ENCODE measurements around the gene GRIA2. TPM values are rescaled to one million over a fixed set of nuclear protein-coding genes. Genes with fewer than 3 reads are reported as not detected.

GRIA2 gene
- total and polyA plus RNA-seq, 2 donors (not counting 3 experiments of a cell fraction or from before 2014, with no cell fraction given), result not detected

- no peak overlapping the region for H3K4me2 ChIP-seq (ENCODE audit: insufficient read depth, low read length)
- no peak overlapping the region for H3K9ac ChIP-seq (replicated peaks; ENCODE audit: extremely low read depth, insufficient read depth, low read length)
- ChIA-PET CTCF (interaction anchor here (1.0 kb wide), 1 partner anchor 9 kb away, joined by 3 read pairs; no protein-coding TSS in a partner anchor), POLR2A (no interaction called here)
- no peaks in the 10 kb centered on the region for H3K9me1 ChIP-seq (replicated peaks; ENCODE audit: control insufficient read depth, extremely low read depth, insufficient read depth, low read length)
- DNase-seq (ENCODE audit: low read depth, low spot score) (no peak), FAIRE-seq (no peak)
- H3K9me3 ChIP-seq (replicated peaks; ENCODE audit: control insufficient read depth, insufficient read depth, low read length), result no peaks in the 10 kb centered on the region
- no peaks in the 10 kb centered on the region for H3K36me3 ChIP-seq (ENCODE audit: control insufficient read depth in 2 of 2, extremely low read depth in 1 of 2, insufficient read depth in 2 of 2, low read length in 2 of 2)
- no peak overlapping the region for H3K4me3 ChIP-seq (replicated peaks in 1 of 3; ENCODE audit: insufficient read depth in 1 of 3, low read depth in 1 of 3, low read length in 3 of 3)
- TF ChIP-seq POLR2A (IDR thresholded peaks at IDR 0.05; ENCODE audit: low read depth, low read length), result no peak
- no peak for TF ChIP-seq POLR2AphosphoS5 (IDR thresholded peaks at IDR 0.05; ENCODE audit: insufficient read depth, low read depth, low read length)
- no peak for TF ChIP-seq GATA2 (IDR thresholded peaks at IDR 0.05; ENCODE audit: insufficient read depth, insufficient read length, low read depth, low read length)
- TF ChIP-seq MYC (IDR thresholded peaks at IDR 0.05; ENCODE audit: low read depth, low read length), result no peak
- no peak for TF ChIP-seq FOS (IDR thresholded peaks at IDR 0.05; ENCODE audit: borderline replicate concordance, insufficient read depth, low read length)
- no peak for TF ChIP-seq EZH2 (IDR thresholded peaks at IDR 0.05; ENCODE audit: borderline replicate concordance, low read depth, low read length, severe bottlenecking)
- TF ChIP-seq CTCF (IDR thresholded peaks at IDR 0.05; ENCODE audit: extremely low read depth in 1 of 2, insufficient read depth in 1 of 2, low read depth in 1 of 2, low read length in 2 of 2), result no peak
- TF ChIP-seq MAX (IDR thresholded peaks at IDR 0.05; ENCODE audit: insufficient read depth, insufficient read length), result no peak
- no peak for TF ChIP-seq JUN (IDR thresholded peaks at IDR 0.05; ENCODE audit: borderline replicate concordance, insufficient read depth, insufficient read length, low read depth)
- no peak overlapping the region for H2AFZ ChIP-seq (ENCODE audit: low read depth, low read length)
- intact Hi-C loops (cut with micrococcal nuclease) (no loop called here), dilution Hi-C loops (cut with MboI; ENCODE audit: extremely low pct_ligation_motif_present, low sequenced_read_pairs) (no loop called here)
- no TSS peak for BruUV-seq (replicated peaks)
- no peaks in the 10 kb centered on the region for H3K79me2 ChIP-seq (ENCODE audit: control insufficient read depth, insufficient read depth, low read length)
- H4K20me1 ChIP-seq (replicated peaks; ENCODE audit: control insufficient read depth, extremely low read depth, insufficient read depth, low read length), result no peaks in the 10 kb centered on the region
- H3K27me3 ChIP-seq (ENCODE audit: control insufficient read depth in 2 of 2, insufficient read depth in 2 of 2, low read length in 2 of 2), result no peaks in the 10 kb centered on the region
- no peak overlapping the region for H3K27ac ChIP-seq (ENCODE audit: insufficient read depth, low read depth, low read length)
- H3K4me1 ChIP-seq (ENCODE audit: control insufficient read depth, extremely low read depth, insufficient read depth, low read length), result no peaks in the 10 kb centered on the region
Measured at GRCh38 chr4:157271166-157271869, 50.8 kb downstream of the GRIA2 start.
